GM19455 (cell line): ENCODE data around the gene ABL1.

ENCODE experiments used
- ATAC-seq: cut with Tn5 transposase; IDR thresholded peaks from one replicate; pipeline ENCODE4 v1.9.1; 2021; ENCODE audit not compliant: unreplicated experiment

ABL1 gene

DNA sequence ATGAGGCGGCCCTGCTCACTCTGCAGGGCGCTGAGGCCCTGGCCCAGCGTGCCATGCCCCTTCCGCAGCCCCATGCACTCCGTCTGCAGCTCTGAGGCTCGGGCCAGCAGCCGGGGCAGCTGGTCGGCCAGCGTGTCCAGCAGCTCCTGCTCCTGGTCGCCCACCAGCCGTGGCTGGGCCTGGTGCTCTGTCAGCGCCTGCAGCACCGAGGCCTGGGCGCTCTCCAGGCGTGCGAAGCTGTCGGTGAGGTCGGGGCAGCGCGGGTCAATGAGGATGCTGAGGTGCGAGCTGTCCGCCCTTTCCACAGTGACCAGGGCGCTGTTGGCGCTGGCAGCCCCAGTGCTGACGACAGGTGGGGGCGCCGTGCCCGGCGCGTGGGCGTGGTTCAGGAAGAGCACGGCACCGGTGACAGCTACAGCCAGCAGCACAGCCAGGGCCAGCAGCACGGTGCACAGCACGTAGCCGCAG is 94.6 kb downstream of the ABL1 start:
- ATAC-seq, result no peak

DNA sequence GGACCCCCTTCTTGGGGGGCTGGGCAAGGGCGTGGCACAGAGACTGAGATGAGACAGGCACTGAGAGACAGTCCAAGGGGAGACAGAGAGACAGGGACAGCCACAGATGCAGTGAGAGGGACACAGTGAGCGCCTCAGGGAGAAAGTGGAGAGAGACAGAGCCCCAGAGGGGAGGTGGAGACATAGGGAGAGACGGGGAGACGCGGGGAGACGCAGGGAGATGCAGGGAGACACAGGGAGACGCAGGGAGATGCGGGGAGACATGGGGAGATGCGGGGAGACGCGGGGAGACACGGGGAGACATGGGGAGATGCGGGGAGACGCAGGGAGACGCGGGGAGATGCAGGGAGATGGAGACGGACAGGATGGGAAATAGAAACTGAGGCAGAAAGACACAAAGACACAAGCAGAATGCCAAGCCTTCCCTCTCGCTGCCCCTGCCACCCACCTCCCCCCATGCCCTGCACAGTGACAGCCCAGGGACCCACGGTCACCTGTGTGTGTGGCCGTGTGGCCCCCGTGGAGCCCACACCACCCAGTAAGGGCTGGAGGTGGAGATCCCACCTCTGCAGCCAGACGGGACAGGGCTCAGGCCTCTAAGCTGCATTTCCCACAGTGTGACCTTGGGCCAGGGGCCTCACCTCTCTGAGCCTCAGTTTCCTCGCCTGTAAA is 95.2 kb downstream of the ABL1 start:
- no peak for ATAC-seq

DNA sequence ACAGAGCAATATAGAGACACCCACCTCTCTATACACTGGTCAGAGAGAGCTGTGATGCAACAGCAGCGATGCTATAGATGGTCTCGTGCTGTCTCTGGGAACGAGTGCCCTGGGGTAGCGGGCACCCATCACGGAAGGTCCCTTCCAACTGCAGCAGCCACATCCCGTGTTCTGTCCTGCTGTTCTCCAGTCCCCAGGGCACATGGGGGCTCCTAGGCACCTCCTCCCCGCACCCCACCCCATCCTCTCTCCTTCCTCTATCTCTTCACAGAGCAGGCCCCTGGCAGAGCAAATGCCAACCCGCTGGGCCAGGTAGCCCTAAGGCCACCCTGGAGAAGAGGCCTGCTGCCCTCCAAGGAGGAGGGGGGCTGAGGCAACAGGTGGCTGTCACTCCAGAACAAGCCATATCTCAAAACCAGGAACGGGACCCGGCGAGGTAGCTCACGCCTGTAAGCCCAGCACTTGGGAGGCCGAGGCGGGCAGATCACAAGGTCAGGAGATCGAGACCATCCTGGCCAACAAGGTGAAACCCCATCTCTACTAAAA is 95.8 kb downstream of the ABL1 start:
- no peak for ATAC-seq

DNA sequence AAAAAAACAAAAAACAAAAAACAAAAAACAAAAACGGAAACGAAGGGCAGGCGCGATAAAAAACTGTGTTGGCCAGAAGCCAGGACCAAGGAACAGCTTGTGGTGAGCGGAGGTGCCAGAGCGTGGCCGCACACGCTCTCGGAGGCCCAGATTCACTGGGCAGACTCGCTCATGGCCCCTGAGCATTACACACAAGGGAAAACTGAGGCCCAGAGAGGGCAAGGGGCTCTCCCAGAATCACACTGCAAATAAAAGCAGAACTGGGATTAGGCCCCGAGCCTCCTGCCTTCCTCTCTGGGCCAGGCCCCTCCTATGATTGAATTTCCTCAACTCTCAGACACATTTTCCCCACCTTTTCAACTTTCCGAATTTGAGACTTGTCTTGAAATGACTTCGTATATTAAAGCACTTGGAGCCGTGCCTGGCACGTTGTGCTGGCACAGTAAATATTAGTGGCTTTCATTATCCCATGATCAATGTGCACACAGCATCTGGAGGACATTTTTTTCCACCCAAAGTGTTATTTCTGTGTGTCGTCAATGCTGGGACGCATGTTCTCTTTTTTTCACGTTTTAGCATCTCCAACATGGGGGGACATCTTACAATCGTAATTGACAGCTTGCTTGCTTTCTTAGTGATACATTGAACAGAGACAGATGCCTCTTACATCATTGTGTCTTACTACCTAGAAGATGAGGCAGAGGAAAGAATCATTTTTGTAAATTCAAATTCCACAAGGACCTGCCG is 96.6 kb downstream of the ABL1 start:
- ATAC-seq, result no peak

DNA sequence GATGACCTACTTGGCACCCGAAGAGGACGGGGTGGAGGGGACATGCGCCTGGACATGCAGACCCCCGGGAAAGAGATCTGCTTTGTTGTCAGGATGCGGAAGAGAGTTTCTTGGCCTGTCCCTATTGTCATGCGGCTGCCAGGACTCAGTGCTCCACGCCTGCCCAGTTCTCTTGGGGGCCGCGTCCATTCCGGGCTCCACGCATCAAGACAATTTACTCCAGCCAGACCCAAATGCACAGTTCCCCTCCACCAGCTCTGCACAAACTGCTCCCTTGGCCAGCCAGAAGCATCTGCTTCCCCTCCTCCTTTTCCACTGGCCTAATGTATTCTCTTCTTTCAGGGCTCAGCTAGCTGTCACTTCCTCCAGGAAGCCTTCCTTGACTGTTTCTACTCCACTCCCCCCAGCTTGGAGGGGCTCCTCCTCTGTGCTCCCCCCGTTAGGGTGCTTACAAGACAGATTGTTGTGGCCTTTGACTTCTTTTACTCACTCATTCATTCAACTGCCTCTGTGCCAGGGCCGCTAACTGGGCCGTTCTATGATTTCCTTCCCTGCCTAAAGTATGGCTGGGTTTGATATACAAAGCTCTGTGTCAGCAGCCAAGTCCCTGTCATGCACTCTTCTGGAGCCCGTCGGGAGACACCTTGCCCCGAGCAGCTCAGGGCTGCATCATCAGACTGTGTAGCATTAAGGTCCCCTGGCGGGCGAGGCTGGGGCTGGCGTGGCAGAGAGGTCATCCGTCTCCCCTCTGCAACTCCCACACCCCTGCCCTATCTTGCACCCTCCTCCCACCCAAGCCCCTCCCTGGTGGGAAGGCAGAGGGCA is 97.4 kb downstream of the ABL1 start:
- ATAC-seq, result no peak

DNA sequence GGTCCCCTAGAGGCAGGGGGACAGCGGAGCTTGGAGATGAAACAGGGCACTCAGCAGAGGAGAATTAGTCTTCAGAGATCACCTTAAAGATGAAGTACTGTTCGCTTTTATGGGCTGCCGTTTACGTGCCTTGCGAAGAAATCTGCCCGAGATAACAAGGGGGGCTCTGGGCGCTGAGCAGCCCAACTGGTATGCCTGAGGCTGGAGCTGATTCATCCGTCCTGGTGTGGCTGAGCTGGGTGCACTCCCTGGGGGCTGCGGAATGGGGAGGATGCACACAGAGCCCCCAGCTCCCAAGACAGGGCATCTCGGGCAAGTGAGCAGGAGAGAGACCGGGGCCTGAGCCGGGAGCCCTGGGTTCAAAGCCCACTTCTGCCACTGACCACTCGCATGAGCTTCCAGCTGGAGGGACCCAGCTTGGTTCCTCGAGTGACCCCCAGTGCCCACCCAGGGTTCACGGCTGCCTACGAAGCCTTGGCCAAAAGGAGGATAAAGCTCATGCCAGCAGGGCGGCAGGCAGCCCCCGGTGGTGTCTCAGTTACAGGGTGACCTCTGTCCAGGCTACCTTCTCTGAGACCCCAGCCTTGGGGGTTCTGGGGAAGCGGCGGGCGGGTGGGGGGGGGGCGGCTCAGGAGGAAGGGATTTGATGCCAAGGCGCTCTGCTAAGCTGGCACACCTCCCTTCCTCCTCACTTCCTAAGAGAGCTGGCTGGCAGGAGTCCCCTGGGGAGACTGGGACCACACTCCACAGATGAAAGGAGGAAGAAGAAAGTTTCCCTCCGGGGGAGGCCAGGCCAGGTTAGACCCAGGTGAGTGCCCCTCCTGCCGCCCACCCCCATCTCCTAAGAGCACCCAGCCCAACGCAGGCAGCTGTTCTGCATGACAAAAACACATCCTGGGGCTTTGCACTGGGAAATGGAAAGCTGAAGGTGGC is 98.3 kb downstream of the ABL1 start:
- ATAC-seq, result no peak

DNA sequence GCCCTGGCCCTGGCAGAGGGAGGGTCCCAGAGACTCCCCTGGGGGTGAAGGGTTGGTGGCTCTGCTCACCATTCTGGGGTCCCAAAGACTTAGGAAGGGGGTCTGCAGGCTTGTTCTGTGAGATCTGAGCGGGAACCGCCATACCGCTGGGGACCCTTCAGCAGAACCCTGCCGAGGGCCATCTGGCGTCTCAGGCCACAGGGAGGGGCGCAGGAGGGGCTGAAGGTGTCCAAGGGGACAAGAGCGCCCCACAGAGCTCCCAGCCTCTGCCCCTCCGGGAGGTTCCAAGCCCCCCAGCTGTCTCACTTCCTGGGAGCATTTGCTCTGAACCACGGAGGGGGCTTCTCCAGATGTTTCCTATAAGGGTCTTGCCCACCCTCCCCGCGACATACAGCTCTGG is 99.2 kb downstream of the ABL1 start:
- no peak for ATAC-seq

DNA sequence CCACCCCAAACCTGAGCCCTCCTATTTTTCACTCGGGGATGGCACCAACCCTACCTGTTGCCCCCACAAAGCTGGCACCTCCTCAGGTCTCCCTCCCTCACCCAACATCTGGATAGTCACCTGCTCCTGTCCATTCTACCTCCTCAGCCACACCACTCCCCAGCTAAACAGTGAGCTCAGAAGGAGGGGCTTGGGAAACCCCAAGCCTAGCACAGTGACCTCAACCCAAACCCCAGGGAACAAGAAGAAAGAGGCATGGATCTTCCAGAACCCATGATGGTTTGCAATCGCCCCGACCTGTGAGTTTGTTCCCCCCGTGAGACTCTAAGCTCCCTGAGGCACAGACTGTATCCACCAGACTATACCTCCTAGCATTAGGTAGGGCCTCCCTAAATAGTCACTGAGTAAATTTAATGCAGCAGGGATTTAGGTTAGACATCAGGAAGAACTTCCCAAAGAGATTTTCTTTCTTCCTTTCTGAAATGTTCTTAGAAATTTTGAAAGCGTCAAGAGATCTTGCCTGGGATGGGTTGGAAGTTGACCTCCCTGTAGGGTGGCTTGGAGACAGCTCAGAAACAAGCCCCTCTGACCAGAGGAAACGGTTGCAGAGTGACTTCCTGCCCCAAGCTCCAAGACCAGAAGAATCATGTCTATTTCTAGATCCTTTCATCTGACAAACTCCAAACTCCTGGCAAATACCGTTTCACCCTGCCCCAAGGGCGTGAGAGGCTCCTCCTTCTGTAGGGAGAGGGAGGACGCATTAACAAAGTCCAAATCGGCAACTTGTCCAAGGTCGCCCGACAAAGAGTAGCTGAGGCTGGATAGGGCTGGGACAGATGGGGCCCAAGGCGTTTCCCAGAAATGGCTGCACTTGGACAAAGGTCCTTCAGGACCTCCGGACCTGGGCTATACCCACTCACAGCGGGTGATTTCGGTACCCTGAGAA is 99.9 kb downstream of the ABL1 start:
- no peak for ATAC-seq

DNA sequence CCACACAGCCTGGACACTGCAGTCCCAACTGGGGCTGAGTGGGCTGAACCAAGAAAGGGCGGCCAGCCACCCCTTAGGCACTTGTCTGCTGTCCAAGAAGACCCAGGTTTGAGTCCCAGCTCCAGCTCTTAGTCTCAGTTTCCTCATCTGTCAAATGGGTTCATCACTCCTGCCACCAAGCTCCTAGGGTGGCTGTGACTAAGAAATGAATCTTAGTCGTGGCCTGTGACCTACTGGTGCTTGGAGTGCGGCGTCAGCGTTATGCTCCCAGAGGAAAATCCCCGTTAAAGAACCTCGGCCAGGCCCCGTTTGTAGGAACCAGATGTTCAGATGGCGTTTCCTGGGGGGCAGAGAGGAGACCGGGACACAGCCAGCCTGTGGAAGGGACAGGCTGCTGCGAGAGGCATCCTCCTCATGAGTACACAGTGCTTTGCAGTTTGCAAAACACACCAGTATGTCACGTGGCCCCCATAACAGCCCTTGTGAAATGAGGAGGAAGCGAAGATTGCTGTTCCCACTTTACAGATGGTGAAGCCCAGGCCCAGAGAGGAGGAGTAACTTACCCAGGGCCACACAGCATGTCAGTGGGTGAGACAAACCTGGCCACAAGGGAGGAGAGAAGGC is 100.7 kb downstream of the ABL1 start:
- no peak for ATAC-seq

DNA sequence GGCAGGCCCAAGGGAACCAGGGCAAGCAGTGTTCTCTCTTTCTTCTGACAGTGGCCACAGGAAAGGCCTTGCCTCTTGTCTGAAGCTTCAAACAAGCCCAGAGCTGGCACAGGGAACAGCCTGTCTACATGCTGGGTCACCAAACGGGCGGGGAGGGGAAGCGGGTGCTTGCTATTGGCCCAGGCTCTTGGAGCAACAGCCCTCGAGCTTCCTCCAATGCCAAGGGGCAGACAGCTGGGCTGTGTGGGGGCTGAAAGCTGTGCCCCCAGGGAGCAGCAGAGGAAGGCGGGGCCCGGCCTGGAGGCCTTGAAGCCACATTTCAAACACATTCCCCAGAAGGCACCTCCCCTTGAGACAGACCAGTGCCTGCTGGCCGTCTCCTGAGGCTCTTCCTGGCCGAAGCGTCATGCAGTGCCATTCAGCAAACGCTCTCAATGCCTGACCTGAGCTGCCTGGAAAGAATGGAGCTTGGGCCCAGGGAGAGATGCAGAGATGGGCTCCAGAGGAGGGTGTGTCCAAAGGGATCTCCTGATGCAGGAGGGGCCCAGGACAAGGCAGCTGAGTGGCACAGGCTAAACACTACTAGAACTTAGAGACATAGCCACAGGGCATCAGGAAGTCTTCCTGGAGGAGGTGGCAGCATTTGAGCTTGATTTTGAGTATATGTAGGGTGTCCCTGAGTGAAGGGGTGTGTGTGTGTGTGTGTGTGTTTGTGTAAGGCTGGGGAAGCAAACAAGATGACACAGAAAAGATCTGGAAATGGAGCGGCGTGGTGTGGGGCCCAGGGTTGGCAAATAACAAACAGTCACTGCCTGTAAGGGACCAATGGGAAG is 101.4 kb downstream of the ABL1 start:
- ATAC-seq, result no peak
